GM21360 (cell line): ENCODE results near the gene SEMA7A.
"Not testable (repeated sequence)": the region's sequence is repeated elsewhere in the genome, so short reads cannot be mapped to it uniquely, and the experiment has no call there.

Experiments used
- ATAC-seq: cut with Tn5 transposase; IDR thresholded peaks from one replicate; pipeline ENCODE4 v1.9.1; 2021; ENCODE audit warnings: mild to moderate bottlenecking, moderate library complexity; ENCODE audit not compliant: unreplicated experiment

The SEMA7A gene

GRCh38 chr15:74433592-74434262 is at the start of gene SEMA7A:
SEMA7A (minus strand) TSS chr15:74433958; CDS start chr15:74433918, 40 bp downstream.
- ATAC-seq = peak; percentile 59

- no peak for ATAC-seq
These were observed 48.9 kb upstream of the SEMA7A start for GRCh38 chr15:74482661-74483060.

- ATAC-seq = not testable (repeated sequence)
These were observed 46.6 kb upstream of the SEMA7A start for GRCh38 chr15:74480364-74480763.

GRCh38 chr15:74471621-74472020 is 37.9 kb upstream of the SEMA7A start:
- ATAC-seq = not testable (repeated sequence)

- ATAC-seq = no peak
These were observed 37.1 kb upstream of the SEMA7A start for GRCh38 chr15:74470631-74471395.

GRCh38 chr15:74468341-74469032 is 34.7 kb upstream of the SEMA7A start:
- ATAC-seq = no peak

- no peak for ATAC-seq
These were observed 32.8 kb upstream of the SEMA7A start for GRCh38 chr15:74466570-74466969.

GRCh38 chr15:74464897-74465296 is 31.1 kb upstream of the SEMA7A start:
- no peak for ATAC-seq

- ATAC-seq = no peak
These were observed 30.5 kb upstream of the SEMA7A start for GRCh38 chr15:74464216-74464615.

GRCh38 chr15:74463634-74464033 is 29.9 kb upstream of the SEMA7A start:
- no peak for ATAC-seq

- no peak for ATAC-seq
These were observed 28.2 kb upstream of the SEMA7A start for GRCh38 chr15:74461847-74462511.

GRCh38 chr15:74460871-74461846 is 27.4 kb upstream of the SEMA7A start, which contains the start of gene UBL7:
UBL7 (minus strand) TSS chr15:74461160; CDS start chr15:74458867, 2,293 bp downstream.
- ATAC-seq = peak; percentile 83

GRCh38 chr15:74460298-74460697 is 26.5 kb upstream of the SEMA7A start:
- ATAC-seq = no peak

- ATAC-seq = not testable (repeated sequence)
These were observed 26.0 kb upstream of the SEMA7A start for GRCh38 chr15:74459798-74460197.

- no peak for ATAC-seq
These were observed 24.7 kb upstream of the SEMA7A start for GRCh38 chr15:74458473-74458872.

- ATAC-seq = not testable (repeated sequence)
These were observed 23.3 kb upstream of the SEMA7A start for GRCh38 chr15:74457036-74457435.

- no peak for ATAC-seq
These were observed 21.2 kb upstream of the SEMA7A start for GRCh38 chr15:74454764-74455500.

- ATAC-seq = no peak
These were observed 20.4 kb upstream of the SEMA7A start for GRCh38 chr15:74453925-74454763.
